Testis (tissue), 3 donors: ENCODE results near the gene HMCN2. TPM values are rescaled to one million over a fixed set of nuclear protein-coding genes. Genes with fewer than 3 reads are reported as not detected.

Experiments
- DNase-seq: peaks from one replicate; pipeline ENCODE4 v3.0.0-alpha.2; 2019
- H3K27ac ChIP-seq, 2 donors: fragments of 200-600 bp; sonication (generic); one replicate each; pipeline ENCODE4 v1.5.1; 2019
- H3K27me3 ChIP-seq: fragments of 200-600 bp; sonication (generic); one replicate; pipeline ENCODE4 v1.5.1; 2019
- H3K36me3 ChIP-seq: fragments of 200-600 bp; sonication (generic); one replicate; pipeline ENCODE4 v1.5.1; 2017; ENCODE audit warnings: low read depth; ENCODE audit errors: missing control alignments
- H3K4me1 ChIP-seq: fragments of 200-600 bp; sonication (generic); one replicate; pipeline ENCODE4 v1.5.1; 2019
- H3K4me3 ChIP-seq, 2 donors: fragments of 200-600 bp; sonication (generic); one replicate each; pipeline ENCODE4 v1.5.1; 2017 to 2019
- H3K9me3 ChIP-seq: fragments of 200-600 bp; sonication (generic); one replicate; pipeline ENCODE4 v1.5.1; 2017
- POLR2A ChIP-seq: fragments of 450-650 bp; IDR thresholded peaks from one replicate; pipeline ENCODE4 v1.6.1; 2017; ENCODE audit warnings: antibody characterized with exemption, mild to moderate bottlenecking, moderate library complexity
- WGBS, 2 donors: methylation state at CpG; one replicate each; pipeline ENCODE4 v1.1.5; 2018; 5-methylcytosine and 5-hydroxymethylcytosine counted together
- intact Hi-C: fragments of 100-400 bp; cut with DNase I; formaldehyde crosslinking; loops from one replicate; pipeline ENCODE4 v1.15.1; 2023; ENCODE audit warnings: low total_unique reads
- polyA plus RNA-seq: library from polyadenylated mRNA; stranded (reverse); fragments of 350-450 nt; fragmentation: Illumina TruSeq; extraction: RNeasy Lipid Tissue Mini Kit (QIAGEN cat#74804); gene quantifications from one replicate; pipeline ENCODE4 v1.2.3, GENCODE V29; 2014; ENCODE audit warnings: low read depth, low replicate concordance; ENCODE audit not compliant: insufficient read depth
- total RNA-seq, 2 donors: library from RNA; depleted of rRNA; stranded (reverse); fragments of >200 nt; gene quantifications; one replicate each; pipeline ENCODE4 v1.2.3, GENCODE V29; 2016
- TF ChIP-seq, protein P1 (sequence below), 3 experiments: fragments of 450-650 bp in 2 of 3; fragments of 200-600 bp in 1 of 3; sonication (generic) in 1 of 3; IDR thresholded peaks; one replicate each; pipeline ENCODE4 v1.5.1; 2016 to 2019; ENCODE audit warnings: antibody characterized with exemption in 3 of 3, mild to moderate bottlenecking in 2 of 3, moderate library complexity in 1 of 3

Gene HMCN2
- total and polyA plus RNA-seq, 3 donors from 2014 or later, result 10.2 to 17.7 (median 15.5) TPM

DNA sequence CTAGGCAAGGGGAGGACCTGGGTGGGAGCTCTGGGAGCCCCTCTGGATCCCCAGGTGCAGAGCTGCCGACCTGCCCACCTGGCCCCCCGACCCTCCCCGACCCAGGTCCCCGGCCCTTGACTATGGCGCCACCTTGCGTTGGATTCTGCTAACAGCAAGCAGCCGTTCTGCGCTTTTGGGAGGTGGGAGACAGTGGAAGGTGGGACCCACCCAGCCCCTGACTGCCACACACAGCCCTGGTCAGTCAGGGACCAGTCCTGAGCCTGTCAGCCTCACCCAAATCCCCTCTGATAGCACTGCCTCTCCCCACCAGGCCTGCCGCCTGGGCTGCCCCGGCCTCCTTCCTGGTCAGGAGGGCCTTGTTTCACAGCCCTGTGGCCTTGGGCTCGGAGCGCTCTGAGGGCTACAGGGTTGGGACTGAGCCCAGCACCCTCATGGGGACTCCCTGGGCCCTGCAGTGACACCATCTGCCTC lies 77.9 kb downstream of the HMCN2 start:
- Histone ChIP-seq H3K4me1 (no peaks in the 10 kb centered on the region), H3K27ac (no peak overlapping the region), H3K4me3 (no peak overlapping the region), H3K9me3 (no peaks in the 10 kb centered on the region), H3K27me3 (no peaks in the 10 kb centered on the region), H3K36me3 (no peaks in the 10 kb centered on the region)
- DNase-seq, result peak; percentile 33
- intact Hi-C loops, result loop anchor here (10.0 kb wide), 1 partner anchor 229 kb away; no protein-coding TSS in a partner anchor
- WGBS, 2 donors, result 45% methylated on average over 12 of the region's 12 CpGs; no CpG with 5 or more reads in 1 of the 2 donors
- no peak for TF ChIP-seq POLR2A
- TF ChIP-seq, protein P1, sequence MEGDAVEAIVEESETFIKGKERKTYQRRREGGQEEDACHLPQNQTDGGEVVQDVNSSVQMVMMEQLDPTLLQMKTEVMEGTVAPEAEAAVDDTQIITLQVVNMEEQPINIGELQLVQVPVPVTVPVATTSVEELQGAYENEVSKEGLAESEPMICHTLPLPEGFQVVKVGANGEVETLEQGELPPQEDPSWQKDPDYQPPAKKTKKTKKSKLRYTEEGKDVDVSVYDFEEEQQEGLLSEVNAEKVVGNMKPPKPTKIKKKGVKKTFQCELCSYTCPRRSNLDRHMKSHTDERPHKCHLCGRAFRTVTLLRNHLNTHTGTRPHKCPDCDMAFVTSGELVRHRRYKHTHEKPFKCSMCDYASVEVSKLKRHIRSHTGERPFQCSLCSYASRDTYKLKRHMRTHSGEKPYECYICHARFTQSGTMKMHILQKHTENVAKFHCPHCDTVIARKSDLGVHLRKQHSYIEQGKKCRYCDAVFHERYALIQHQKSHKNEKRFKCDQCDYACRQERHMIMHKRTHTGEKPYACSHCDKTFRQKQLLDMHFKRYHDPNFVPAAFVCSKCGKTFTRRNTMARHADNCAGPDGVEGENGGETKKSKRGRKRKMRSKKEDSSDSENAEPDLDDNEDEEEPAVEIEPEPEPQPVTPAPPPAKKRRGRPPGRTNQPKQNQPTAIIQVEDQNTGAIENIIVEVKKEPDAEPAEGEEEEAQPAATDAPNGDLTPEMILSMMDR (IDR thresholded peaks at IDR 0.05), result peak in 2 of 3 experiments; percentile 46 to 82

DNA sequence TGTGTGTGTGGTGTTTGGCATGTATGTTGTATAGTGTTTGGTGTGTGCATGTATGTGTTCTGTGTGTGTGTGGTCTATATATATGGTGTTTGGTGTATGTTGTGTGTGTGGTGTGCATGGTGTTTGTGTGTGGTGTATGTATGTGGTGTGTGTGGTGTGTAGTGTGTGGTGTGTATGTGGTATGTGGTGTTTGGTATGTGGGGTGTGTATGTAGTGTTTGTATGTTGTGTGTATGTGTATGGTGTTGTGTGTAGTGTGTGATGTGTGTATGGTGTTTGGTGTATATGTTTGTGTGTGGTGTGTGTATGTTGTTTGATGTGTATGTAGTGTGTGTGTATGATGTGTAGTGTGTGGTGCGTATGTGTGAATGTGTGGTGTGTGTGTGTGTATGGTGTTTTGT lies 78.8 kb downstream of the HMCN2 start:
- H3K9me3 ChIP-seq, result no peaks in the 10 kb centered on the region
- WGBS, 2 donors, result 88 to 95% methylated on average over 1 of the region's 1 CpG
- no peak for DNase-seq
- intact Hi-C loops, result loop anchor here (10.0 kb wide), 1 partner anchor 230 kb away; no protein-coding TSS in a partner anchor
- no peaks in the 10 kb centered on the region for H3K36me3 ChIP-seq
- TF ChIP-seq, protein P1 (IDR thresholded peaks at IDR 0.05), result no peak
- no peak for TF ChIP-seq POLR2A
- no peaks in the 10 kb centered on the region for H3K4me1 ChIP-seq
- H3K4me3 ChIP-seq, result no peak overlapping the region
- no peaks in the 10 kb centered on the region for H3K27me3 ChIP-seq
- no peak overlapping the region for H3K27ac ChIP-seq

DNA sequence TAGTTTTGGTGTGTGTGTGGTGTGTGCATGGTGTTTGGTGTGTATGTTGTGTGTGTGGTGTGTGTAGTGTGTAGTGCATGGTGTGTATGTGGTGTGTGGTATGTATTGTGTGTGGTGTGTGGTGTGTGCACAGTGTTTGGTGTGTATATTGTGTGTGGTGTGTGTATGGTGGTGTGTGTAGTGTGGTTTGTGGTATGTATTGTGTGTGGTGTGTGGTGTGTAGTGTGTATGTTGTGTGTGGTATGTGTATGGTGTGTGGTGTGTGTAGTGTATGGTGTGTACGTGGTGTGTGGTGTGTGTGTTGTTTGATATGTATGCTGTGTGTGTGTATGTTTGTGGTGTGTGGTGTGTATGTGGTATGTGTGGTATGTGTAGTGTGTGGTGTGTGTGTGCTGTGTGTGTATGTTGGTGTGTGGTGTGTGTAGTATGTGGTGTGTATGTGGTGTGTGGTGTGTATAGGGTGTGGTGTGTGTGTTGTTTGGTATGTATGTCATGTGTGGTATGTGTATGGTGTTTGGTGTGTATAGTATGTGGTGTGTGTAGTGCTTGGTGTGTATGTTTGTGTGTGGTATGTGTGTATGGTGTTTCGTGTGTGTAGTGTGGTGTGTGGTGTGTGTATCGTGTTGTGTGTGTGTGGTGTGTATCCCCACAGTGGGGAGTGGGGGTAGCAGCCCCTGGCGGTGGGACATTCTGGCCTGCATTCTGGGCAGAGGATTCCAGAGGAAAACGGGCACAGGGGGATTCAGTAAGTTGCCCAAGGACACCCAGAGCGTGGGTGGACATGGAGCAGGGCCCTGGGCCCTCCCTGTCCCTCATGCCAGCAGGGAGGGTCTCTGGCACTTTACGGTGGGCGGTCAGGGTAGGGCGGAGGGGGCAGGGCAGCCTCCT lies 79.7 kb downstream of the HMCN2 start:
- WGBS, 2 donors, result 60 to 70% methylated on average over 5 to 9 of the region's 9 CpGs
- Histone ChIP-seq H3K4me3 (no peak overlapping the region), H3K27ac (no peak overlapping the region), H3K27me3 (no peaks in the 10 kb centered on the region), H3K4me1 (no peaks in the 10 kb centered on the region), H3K9me3 (no peaks in the 10 kb centered on the region), H3K36me3 (no peaks in the 10 kb centered on the region)
- intact Hi-C loops, result loop anchor here (10.0 kb wide), 1 partner anchor 230 kb away; no protein-coding TSS in a partner anchor
- no peak for TF ChIP-seq POLR2A
- TF ChIP-seq, protein P1 (IDR thresholded peaks at IDR 0.05), result no peak
- no peak for DNase-seq

DNA sequence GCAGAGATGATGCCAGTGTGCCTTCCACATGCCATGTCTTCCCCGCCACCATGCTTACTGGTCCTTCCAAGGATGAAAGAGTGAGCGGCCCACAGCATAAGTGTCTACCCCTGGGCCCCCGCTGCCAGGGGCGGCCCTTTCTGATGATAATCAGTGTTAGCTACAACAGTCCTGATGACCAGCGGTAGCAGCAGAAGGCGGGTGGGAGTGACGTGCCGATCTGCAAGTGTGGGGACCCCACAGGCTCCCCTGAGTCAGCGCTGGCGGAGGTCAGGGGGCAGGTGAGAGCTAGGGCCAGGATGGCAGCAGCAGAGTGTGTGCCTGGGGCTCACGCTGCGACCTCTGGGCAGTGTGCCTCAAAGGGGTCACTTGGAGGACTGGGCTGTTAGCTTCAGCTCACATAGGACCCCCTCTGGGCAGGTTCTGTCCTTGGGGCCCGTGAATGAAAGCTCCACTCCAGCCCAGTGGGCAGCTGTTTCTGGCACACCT lies 80.4 kb downstream of the HMCN2 start:
- intact Hi-C loops, result loop anchor here (10.0 kb wide), 1 partner anchor 231 kb away; no protein-coding TSS in a partner anchor
- no peaks in the 10 kb centered on the region for H3K9me3 ChIP-seq
- no peak overlapping the region for H3K27ac ChIP-seq
- no peak for DNase-seq
- WGBS, 2 donors, result 77 to 79% methylated on average over 10 to 12 of the region's 13 CpGs
- TF ChIP-seq, protein P1 (IDR thresholded peaks at IDR 0.05), result no peak
- TF ChIP-seq POLR2A, result no peak
- H3K36me3 ChIP-seq, result no peaks in the 10 kb centered on the region
- H3K27me3 ChIP-seq, result no peaks in the 10 kb centered on the region
- no peak overlapping the region for H3K4me3 ChIP-seq
- no peaks in the 10 kb centered on the region for H3K4me1 ChIP-seq
